Erythroblast (primary cell): ENCODE measurements around the gene AKAP8.

Experiments used
- GATA1 ChIP-seq: IDR thresholded peaks from 2 replicates; pipeline ENCODE4 v1.6.1; 2011; ENCODE audit warnings: low read depth, mild to moderate bottlenecking, control low read depth, low read length, moderate library complexity
- POLR2A ChIP-seq: IDR thresholded peaks from 2 replicates; pipeline ENCODE4 v1.6.1; 2011; ENCODE audit warnings: mild to moderate bottlenecking, low read length

GRCh38 chr19:15402411-15403150, 23.0 kb upstream of the AKAP8 start:
- TF ChIP-seq POLR2A = peak; percentile 34
- no peak for TF ChIP-seq GATA1
